ENCODE measurements around the gene RILPL1. TPM values are rescaled to one million over a fixed set of nuclear protein-coding genes. Genes with fewer than 3 reads are reported as not detected.

Gene RILPL1
- total RNA-seq, 1 experiment from 2014 or later: 9.7 TPM

- intact Hi-C loops (cut with micrococcal nuclease; ENCODE audit: unreplicated experiment): no loop called here
- CTCF ChIA-PET: no interaction called here
- H3K4me3 Mint-ChIP-seq (ENCODE audit: low read depth, unreplicated experiment): no peak overlapping the region
These were observed 10.0 kb downstream of the RILPL1 start for GRCh38 chr12:123523518-123523917.

GRCh38 chr12:123522164-123522563, 11.4 kb downstream of the RILPL1 start:
- no peak overlapping the region for H3K27ac Mint-ChIP-seq (ENCODE audit: unreplicated experiment)
- no peak overlapping the region for H3K4me3 Mint-ChIP-seq (ENCODE audit: low read depth, unreplicated experiment)
- no TSS peak for BruUV-seq (replicated peaks)
- intact Hi-C loops (cut with micrococcal nuclease; ENCODE audit: unreplicated experiment): no loop called here
- H3K27me3 Mint-ChIP-seq (ENCODE audit: unreplicated experiment): no peaks in the 10 kb centered on the region
- no peak for DNase-seq
- H3K4me1 Mint-ChIP-seq (ENCODE audit: low read depth, unreplicated experiment): peaks cover 10% of the 10 kb centered on the region
- H3K9me3 Mint-ChIP-seq (ENCODE audit: low read depth, unreplicated experiment): no peaks in the 10 kb centered on the region
- TF ChIP-seq CTCF (IDR thresholded peaks at IDR 0.05; ENCODE audit: unreplicated experiment): no peak
- H3K36me3 Mint-ChIP-seq (ENCODE audit: insufficient read depth, unreplicated experiment): no peaks in the 10 kb centered on the region
- CTCF ChIA-PET: interaction anchor here (1.1 kb wide), 1 partner anchor 61 kb away, joined by 5 read pairs; no protein-coding TSS in a partner anchor

More at GRCh38 chr12:123523518-123523917, 10.0 kb downstream of the RILPL1 start:
- DNase-seq: no peak
- no peak overlapping the region for H3K27ac Mint-ChIP-seq (ENCODE audit: unreplicated experiment)
- H3K9me3 Mint-ChIP-seq (ENCODE audit: low read depth, unreplicated experiment): no peaks in the 10 kb centered on the region
- no peaks in the 10 kb centered on the region for H3K36me3 Mint-ChIP-seq (ENCODE audit: insufficient read depth, unreplicated experiment)
- H3K27me3 Mint-ChIP-seq (ENCODE audit: unreplicated experiment): no peaks in the 10 kb centered on the region
- peaks cover 10% of the 10 kb centered on the region for H3K4me1 Mint-ChIP-seq (ENCODE audit: low read depth, unreplicated experiment)
- BruUV-seq (replicated peaks): no TSS peak
- TF ChIP-seq CTCF (IDR thresholded peaks at IDR 0.05; ENCODE audit: unreplicated experiment): no peak

- no peak for TF ChIP-seq CTCF (IDR thresholded peaks at IDR 0.05; ENCODE audit: unreplicated experiment)
- BruUV-seq (replicated peaks): no TSS peak
- Mint-ChIP-seq H3K27me3 (ENCODE audit: unreplicated experiment) (no peaks in the 10 kb centered on the region), H3K9me3 (ENCODE audit: low read depth, unreplicated experiment) (no peaks in the 10 kb centered on the region), H3K36me3 (ENCODE audit: insufficient read depth, unreplicated experiment) (no peaks in the 10 kb centered on the region), H3K4me3 (ENCODE audit: low read depth, unreplicated experiment) (no peak overlapping the region), H3K4me1 (ENCODE audit: low read depth, unreplicated experiment) (peaks cover 10% of the 10 kb centered on the region), H3K27ac (ENCODE audit: unreplicated experiment) (no peak overlapping the region)
- CTCF ChIA-PET: no interaction called here
- intact Hi-C loops (cut with micrococcal nuclease; ENCODE audit: unreplicated experiment): no loop called here
- DNase-seq: no peak
These were observed 12.7 kb downstream of the RILPL1 start for GRCh38 chr12:123520567-123521474.

- no peak overlapping the region for H3K4me3 Mint-ChIP-seq (ENCODE audit: low read depth, unreplicated experiment)
- H3K4me1 Mint-ChIP-seq (ENCODE audit: low read depth, unreplicated experiment): peaks cover 10% of the 10 kb centered on the region
- CTCF ChIA-PET: interaction anchor here (0.5 to 0.9 kb wide), 2 partner anchors 25 to 64 kb away, joined by 3 read pairs; no protein-coding TSS in a partner anchor
- no peak overlapping the region for H3K27ac Mint-ChIP-seq (ENCODE audit: unreplicated experiment)
- intact Hi-C loops (cut with micrococcal nuclease; ENCODE audit: unreplicated experiment): no loop called here
- DNase-seq: peak; percentile 54
- TF ChIP-seq CTCF (IDR thresholded peaks at IDR 0.05; ENCODE audit: unreplicated experiment): no peak
- BruUV-seq (replicated peaks): no TSS peak
- no peaks in the 10 kb centered on the region for H3K36me3 Mint-ChIP-seq (ENCODE audit: insufficient read depth, unreplicated experiment)
- no peaks in the 10 kb centered on the region for H3K27me3 Mint-ChIP-seq (ENCODE audit: unreplicated experiment)
- H3K9me3 Mint-ChIP-seq (ENCODE audit: low read depth, unreplicated experiment): no peaks in the 10 kb centered on the region
These were observed 14.1 kb downstream of the RILPL1 start for GRCh38 chr12:123519141-123520001.

Measured in Calu3 (cell line).